H1 (cell line): Measurements from ENCODE around the gene SMAD6. TPM values are rescaled to one million over a fixed set of nuclear protein-coding genes. Genes with fewer than 3 reads are reported as not detected.

Experiments
- CTCF ChIP-seq, 3 experiments: IDR thresholded peaks; 1 replicate in 2 of 3; 2 replicates in 1 of 3; pipeline versions ENCODE4 v1.5.1 to v1.6.1; 2011; ENCODE audit warnings: low read length in 3 of 3, mild to moderate bottlenecking in 3 of 3, inconsistent platforms in 2 of 3, low read depth in 1 of 3, moderate library complexity in 1 of 3; ENCODE audit not compliant: insufficient read depth in 1 of 3; ENCODE audit errors: control extremely low read depth in 1 of 3
- NANOG ChIP-seq: IDR thresholded peaks from 2 replicates; pipeline ENCODE4 v1.6.1; 2011; ENCODE audit warnings: low read length, low read depth, mild to moderate bottlenecking, inconsistent platforms; ENCODE audit not compliant: insufficient read depth, poor library complexity, severe bottlenecking
- POLR2A ChIP-seq, 2 experiments: IDR thresholded peaks; 1 replicate in 1 of 2; 2 replicates in 1 of 2; pipeline ENCODE4 v1.6.1; 2011; ENCODE audit warnings: low read depth in 2 of 2, low read length in 2 of 2, mild to moderate bottlenecking in 2 of 2; ENCODE audit errors: control extremely low read depth in 1 of 2
- polyA plus RNA-seq, 7 experiments: library from polyadenylated mRNA; depleted of rRNA in 3 of 7; stranded (reverse) in 5 of 7; unstranded in 2 of 7; fragments of >200 nt in 5 of 7; fragments of 200-250 nt in 2 of 7; gene quantifications; 1 replicate in 5 of 7; 2 replicates in 1 of 7; 4 replicates in 1 of 7; pipeline versions ENCODE4 v1.2.1 to v1.2.3, GENCODE V29; 2011 to 2013; ENCODE audit warnings: missing spikeins in 2 of 7, mixed read lengths in 2 of 7
- total RNA-seq: library from RNA; stranded (reverse); fragmentation: NEBNext Ultra II Directional; extraction: Animal tissue kit (Norgen Biotek cat#: 25700); gene quantifications from 2 replicates; pipeline ENCODE4 v1.2.1, GENCODE V29; 2021

The SMAD6 gene
- total and polyA plus RNA-seq, 2 of the 8 experiments (the other 6 are each of a cell fraction or from before 2014, with no cell fraction given): 1.8 to 7.0 TPM

DNA sequence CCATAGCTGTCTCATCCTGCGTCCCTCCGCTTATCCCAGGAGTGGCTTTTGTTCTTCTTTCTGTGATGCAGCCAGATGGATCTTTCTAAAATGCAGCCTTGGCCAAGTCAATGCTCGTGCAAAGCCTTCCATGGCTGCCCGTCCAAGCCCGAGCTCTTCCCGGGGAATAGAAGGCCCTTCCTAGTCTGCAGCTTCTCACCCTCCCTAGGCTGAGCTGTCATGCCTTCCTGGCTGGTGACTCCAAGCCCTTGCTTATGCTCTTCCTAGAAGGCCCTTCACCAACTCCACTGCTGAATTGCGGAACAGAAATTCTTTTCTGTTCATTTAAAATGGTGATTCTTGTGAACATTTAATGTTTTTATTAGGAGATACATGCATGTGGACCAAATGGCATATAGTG, 95.9 kb downstream of the SMAD6 start (continued):
- TF ChIP-seq NANOG (no peak), CTCF (IDR thresholded peaks at IDR 0.05; ENCODE audit: control extremely low read depth in 1 of 3, insufficient read depth in 1 of 3, low read depth in 1 of 3, low read length in 3 of 3) (no peak), POLR2A (IDR thresholded peaks at IDR 0.05; ENCODE audit: control extremely low read depth in 1 of 2, low read depth in 2 of 2, low read length in 2 of 2) (no peak)
- TF ChIP-seq, all 59 proteins: peak for 0
